Astrocyte (in vitro differentiated cells and primary cell): Measurements from ENCODE around the gene RNGTT.

ENCODE experiments used
- CTCF ChIP-seq: IDR thresholded peaks from 2 replicates; pipeline ENCODE4 v1.5.1; 2011; ENCODE audit warnings: low read depth, mild to moderate bottlenecking, inconsistent platforms, low read length, moderate library complexity; ENCODE audit not compliant: insufficient read depth
- EZH2 ChIP-seq: IDR thresholded peaks from 2 replicates; pipeline ENCODE4 v1.6.1; 2012; ENCODE audit warnings: mild to moderate bottlenecking, low read length, inconsistent platforms; ENCODE audit not compliant: insufficient read depth

GRCh38 chr6:88609983-88610382, 353.4 kb downstream of the RNGTT start:
- no peak for TF ChIP-seq CTCF
- TF ChIP-seq EZH2: no peak
